HG02870 (cell line): ENCODE measurements around the gene CD207.

Experiments
- ATAC-seq: cut with Tn5 transposase; IDR thresholded peaks from one replicate; pipeline ENCODE4 v1.9.1; 2021; ENCODE audit warnings: mild to moderate bottlenecking, moderate library complexity; ENCODE audit not compliant: unreplicated experiment

Gene CD207

GRCh38 chr2:70796262-70796661, 39.4 kb downstream of the CD207 start:
- ATAC-seq: no peak

- ATAC-seq: no peak
Measured at GRCh38 chr2:70795164-70795995, 40.2 kb downstream of the CD207 start.

GRCh38 chr2:70793450-70793849, 42.2 kb downstream of the CD207 start:
- ATAC-seq: no peak

GRCh38 chr2:70790136-70790828, 45.3 kb downstream of the CD207 start, which contains the start of gene FIGLA:
FIGLA (minus strand) TSS chr2:70790643; CDS start chr2:70790638, 5 bp downstream.
- ATAC-seq: no peak

GRCh38 chr2:70789304-70790135, 46.1 kb downstream of the CD207 start:
- no peak for ATAC-seq

- ATAC-seq: no peak
Measured at GRCh38 chr2:70785137-70785911, 50.3 kb downstream of the CD207 start.

GRCh38 chr2:70784320-70784719, 51.3 kb downstream of the CD207 start:
- ATAC-seq: no peak
